Chondrocyte (in vitro differentiated cells): ENCODE measurements around the gene SUCLG2. TPM values are rescaled to one million over a fixed set of nuclear protein-coding genes. Genes with fewer than 3 reads are reported as not detected.
A peak's percentile ranks its signal among the peaks of the same experiment; 100 is the strongest.

ENCODE experiments used
- DNase-seq: peaks from one replicate; pipeline ENCODE4 v3.0.0; 2021; ENCODE audit warnings: mixed read lengths, low spot score
- H3K27ac Mint-ChIP-seq: one replicate; pipeline ENCODE4 v1.8.0; 2021; ENCODE audit warnings: mild to moderate bottlenecking, moderate library complexity, mixed read lengths; ENCODE audit not compliant: unreplicated experiment
- H3K27me3 Mint-ChIP-seq: 2 replicates; pipeline ENCODE4 v1.8.0; 2021; ENCODE audit warnings: low read depth, mixed read lengths
- H3K36me3 Mint-ChIP-seq: 2 replicates; pipeline ENCODE4 v1.8.0; 2021; ENCODE audit warnings: low read depth, mixed read lengths
- H3K4me1 Mint-ChIP-seq: 2 replicates; pipeline ENCODE4 v1.8.0; 2021; ENCODE audit warnings: low read depth, mild to moderate bottlenecking, mixed read lengths
- H3K4me3 Mint-ChIP-seq: one replicate; pipeline ENCODE4 v1.8.0; 2021; ENCODE audit warnings: mild to moderate bottlenecking, moderate library complexity, mixed read lengths; ENCODE audit not compliant: unreplicated experiment
- H3K9me3 Mint-ChIP-seq: 2 replicates; pipeline ENCODE4 v1.8.0; 2021; ENCODE audit warnings: low read depth, mixed read lengths
- CTCF ChIP-seq: fragments of 200-600 bp; sonication (generic); IDR thresholded peaks from 2 replicates; pipeline ENCODE4 v1.5.0; 2021; ENCODE audit warnings: antibody characterized with exemption, mild to moderate bottlenecking, moderate library complexity
- total RNA-seq: library from RNA; stranded (reverse); gene quantifications from 3 replicates; pipeline ENCODE4 v1.2.1, GENCODE V29; 2021

SUCLG2 gene
- total RNA-seq, 1 donor from 2014 or later = 24.3 TPM

- no peak for DNase-seq
- H3K9me3 Mint-ChIP-seq = peaks cover 12% of the 10 kb centered on the region
- no peaks in the 10 kb centered on the region for H3K27me3 Mint-ChIP-seq
- H3K36me3 Mint-ChIP-seq = peaks cover 3% of the 10 kb centered on the region
- H3K27ac Mint-ChIP-seq = no peak overlapping the region
- TF ChIP-seq CTCF = no peak
- H3K4me1 Mint-ChIP-seq = peaks cover 8% of the 10 kb centered on the region
- H3K4me3 Mint-ChIP-seq = no peak overlapping the region
Observed at GRCh38 chr3:67421912-67422311, 232.5 kb downstream of the SUCLG2 start.

GRCh38 chr3:67419779-67420178 is 234.6 kb downstream of the SUCLG2 start:
- no peak for DNase-seq
- TF ChIP-seq CTCF = no peak
- H3K27ac Mint-ChIP-seq = no peak overlapping the region
- H3K27me3 Mint-ChIP-seq = no peaks in the 10 kb centered on the region
- H3K9me3 Mint-ChIP-seq = peaks cover 12% of the 10 kb centered on the region
- H3K4me3 Mint-ChIP-seq = no peak overlapping the region
- peaks cover 10% of the 10 kb centered on the region for H3K4me1 Mint-ChIP-seq
- H3K36me3 Mint-ChIP-seq = peaks cover 3% of the 10 kb centered on the region

GRCh38 chr3:67419218-67419529 is 235.2 kb downstream of the SUCLG2 start:
- no peak overlapping the region for H3K4me3 Mint-ChIP-seq
- no peak overlapping the region for H3K27ac Mint-ChIP-seq
- no peaks in the 10 kb centered on the region for H3K27me3 Mint-ChIP-seq
- peaks cover 12% of the 10 kb centered on the region for H3K9me3 Mint-ChIP-seq
- H3K36me3 Mint-ChIP-seq = peaks cover 3% of the 10 kb centered on the region
- peaks cover 10% of the 10 kb centered on the region for H3K4me1 Mint-ChIP-seq
- no peak for TF ChIP-seq CTCF
- DNase-seq = no peak

- peaks cover 3% of the 10 kb centered on the region for H3K36me3 Mint-ChIP-seq
- no peak for TF ChIP-seq CTCF
- no peak overlapping the region for H3K4me3 Mint-ChIP-seq
- peaks cover 10% of the 10 kb centered on the region for H3K4me1 Mint-ChIP-seq
- H3K27ac Mint-ChIP-seq = no peak overlapping the region
- H3K27me3 Mint-ChIP-seq = no peaks in the 10 kb centered on the region
- no peak for DNase-seq
- peaks cover 12% of the 10 kb centered on the region for H3K9me3 Mint-ChIP-seq
Observed at GRCh38 chr3:67418426-67419217, 235.8 kb downstream of the SUCLG2 start.

- Mint-ChIP-seq H3K4me1 (peaks cover 8% of the 10 kb centered on the region), H3K9me3 (peaks cover 12% of the 10 kb centered on the region), H3K27me3 (no peaks in the 10 kb centered on the region), H3K4me3 (no peak overlapping the region), H3K27ac (no peak overlapping the region), H3K36me3 (peaks cover 3% of the 10 kb centered on the region)
- no peak for DNase-seq
- peak; percentile 68 for TF ChIP-seq CTCF
Observed at GRCh38 chr3:67416703-67417102, 237.7 kb downstream of the SUCLG2 start.
